GM23338 (cell line): ENCODE measurements around the gene IDE. TPM values are rescaled to one million over a fixed set of nuclear protein-coding genes. Genes with fewer than 3 reads are reported as not detected.

Source experiments
- ATAC-seq: fragments of 200-7000 bp; cut with Tn5 transposase; 3 replicates; pipeline ENCODE4 v1.9.1; 2020
- DNase-seq: peaks from one replicate; pipeline ENCODE4 v3.0.0-alpha.2; 2015; ENCODE audit warnings: low spot score
- H2AFZ ChIP-seq: fragments of 200-600 bp; sonication (generic); 2 replicates; pipeline ENCODE4 v1.8.0; 2016; ENCODE audit warnings: antibody characterized with exemption, mild to moderate bottlenecking, moderate library complexity
- H3F3A ChIP-seq: fragments of 200-600 bp; sonication (generic); replicated peaks from 2 replicates; pipeline ENCODE4 v1.8.0; 2017; ENCODE audit warnings: antibody characterized with exemption, mixed run types, low read depth
- H3K27ac ChIP-seq: fragments of 200-600 bp; sonication (generic); 2 replicates; pipeline ENCODE4 v1.6.1; 2016; ENCODE audit warnings: low read depth
- H3K27me3 ChIP-seq: fragments of 200-600 bp; sonication (generic); 2 replicates; pipeline ENCODE4 v1.8.0; 2016; ENCODE audit warnings: mild to moderate bottlenecking, mixed run types, moderate library complexity; ENCODE audit not compliant: insufficient read depth
- H3K36me3 ChIP-seq: fragments of 200-600 bp; sonication (generic); 2 replicates; pipeline ENCODE4 v1.8.0; 2016; ENCODE audit warnings: mild to moderate bottlenecking; ENCODE audit not compliant: insufficient read depth
- H3K4me1 ChIP-seq: fragments of 200-600 bp; sonication (generic); 2 replicates; pipeline ENCODE4 v1.8.0; 2016; ENCODE audit warnings: mild to moderate bottlenecking, moderate library complexity; ENCODE audit not compliant: insufficient read depth
- H3K4me2 ChIP-seq: fragments of 200-600 bp; sonication (generic); 2 replicates; pipeline ENCODE4 v1.7.1; 2017; ENCODE audit warnings: mixed run types
- H3K4me3 ChIP-seq: fragments of 200-600 bp; sonication (generic); 2 replicates; pipeline ENCODE4 v1.6.1; 2016; ENCODE audit warnings: mixed run types
- H3K79me2 ChIP-seq: fragments of 200-600 bp; sonication (generic); replicated peaks from 2 replicates; pipeline ENCODE4 v1.8.0; 2017; ENCODE audit warnings: mild to moderate bottlenecking; ENCODE audit not compliant: insufficient read depth
- H3K9me2 ChIP-seq: fragments of 200-600 bp; sonication (generic); 2 replicates; pipeline ENCODE4 v1.8.0; 2017; ENCODE audit not compliant: insufficient read depth
- H4K20me1 ChIP-seq: fragments of 200-600 bp; sonication (generic); replicated peaks from 2 replicates; pipeline ENCODE4 v1.8.0; 2017; ENCODE audit warnings: mild to moderate bottlenecking; ENCODE audit not compliant: insufficient read depth
- H3K27ac Mint-ChIP-seq: 2 replicates; pipeline ENCODE4 v1.8.0; 2020; ENCODE audit warnings: inconsistent platforms, mild to moderate bottlenecking, moderate library complexity, mixed read lengths
- H3K27me3 Mint-ChIP-seq: 3 replicates; pipeline ENCODE4 v1.8.0; 2022; ENCODE audit warnings: low read depth, mild to moderate bottlenecking, moderate library complexity, mixed read lengths, inconsistent platforms; ENCODE audit not compliant: insufficient read depth, poor library complexity
- H3K36me3 Mint-ChIP-seq: 3 replicates; pipeline ENCODE4 v1.8.0; 2021; ENCODE audit warnings: low read depth, mild to moderate bottlenecking, inconsistent platforms, moderate library complexity, mixed read lengths
- H3K4me1 Mint-ChIP-seq: 3 replicates; pipeline ENCODE4 v1.8.0; 2020; ENCODE audit warnings: mild to moderate bottlenecking, inconsistent platforms, mixed read lengths
- H3K4me3 Mint-ChIP-seq: 3 replicates; pipeline ENCODE4 v1.8.0; 2021; ENCODE audit warnings: moderate library complexity, mild to moderate bottlenecking, inconsistent platforms, mixed read lengths
- H3K9me3 Mint-ChIP-seq: 3 replicates; pipeline ENCODE4 v1.8.0; 2020; ENCODE audit warnings: moderate library complexity, mild to moderate bottlenecking, inconsistent platforms, mixed read lengths
- CREB1 ChIP-seq: fragments of 250-450 bp; sonication (Bioruptor Pico); IDR thresholded peaks from 2 replicates; pipeline ENCODE4 v1.5.0; 2020; ENCODE audit warnings: low read depth, mild to moderate bottlenecking, moderate library complexity
- CTCF ChIP-seq, 2 experiments: fragments of 200-600 bp in 1 of 2; sonication (generic) in 1 of 2; conservative IDR thresholded peaks; 2 replicates each; pipeline versions ENCODE4 v1.5.1 to v1.6.1; 2016 to 2017; ENCODE audit warnings: antibody characterized with exemption in 2 of 2, low read depth in 2 of 2, mild to moderate bottlenecking in 2 of 2, moderate library complexity in 1 of 2
- ETS1 ChIP-seq: IDR thresholded peaks from 2 replicates; pipeline ENCODE4 v1.6.1; 2016; ENCODE audit warnings: antibody characterized with exemption
- EZH2 ChIP-seq: fragments of 200-600 bp; sonication (generic); IDR thresholded peaks from one replicate; pipeline ENCODE4 v1.8.0; 2017; ENCODE audit warnings: antibody characterized with exemption, mild to moderate bottlenecking, low read depth; ENCODE audit not compliant: unreplicated experiment
- EZH2phosphoT487 ChIP-seq: fragments of 200-600 bp; sonication (generic); IDR thresholded peaks from one replicate; pipeline ENCODE4 v1.8.1; 2018; ENCODE audit warnings: antibody characterized with exemption; ENCODE audit not compliant: unreplicated experiment
- JUNB ChIP-seq: IDR thresholded peaks from one replicate; pipeline ENCODE4 v1.6.1; 2016; ENCODE audit warnings: antibody characterized with exemption; ENCODE audit not compliant: unreplicated experiment
- NANOG ChIP-seq: IDR thresholded peaks from 2 replicates; pipeline ENCODE4 v1.6.1; 2016; ENCODE audit warnings: antibody characterized with exemption, borderline replicate concordance
- POLR2AphosphoS5 ChIP-seq: IDR thresholded peaks from 2 replicates; pipeline ENCODE4 v1.6.1; 2016; ENCODE audit warnings: antibody characterized with exemption, low read depth
- STAT1 ChIP-seq: IDR thresholded peaks from one replicate; pipeline ENCODE4 v1.6.1; 2016; ENCODE audit warnings: antibody characterized with exemption; ENCODE audit not compliant: unreplicated experiment
- ZNF114 ChIP-seq: fragments of 250-450 bp; sonication (Bioruptor Pico); IDR thresholded peaks from 2 replicates; pipeline ENCODE4 v1.5.0; 2020; ENCODE audit warnings: mild to moderate bottlenecking, moderate library complexity
- ZNF331 ChIP-seq: fragments of 250-450 bp; sonication (Bioruptor Pico); IDR thresholded peaks from 2 replicates; pipeline ENCODE4 v1.5.0; 2020; ENCODE audit warnings: low read depth, mild to moderate bottlenecking, moderate library complexity
- polyA plus RNA-seq: library from polyadenylated mRNA; unstranded; fragments of >200 nt; fragmentation: Nextera tagmentation; extraction: Ambion mirVana; gene quantifications from 2 replicates; pipeline ENCODE4 v1.2.1, GENCODE V29; 2016
- total RNA-seq: library from RNA; depleted of rRNA; stranded (reverse); fragments of >200 nt; shearing (Covaris generic); gene quantifications from 2 replicates; pipeline ENCODE4 v1.2.3, GENCODE V29; 2014
- TF ChIP-seq, protein P1 (sequence below): fragments of 250-450 bp; sonication (Bioruptor Pico); IDR thresholded peaks from 2 replicates; pipeline ENCODE4 v1.5.0; 2020; ENCODE audit warnings: mild to moderate bottlenecking, moderate library complexity
- TF ChIP-seq, protein P2 (sequence below): IDR thresholded peaks from one replicate; pipeline ENCODE4 v1.6.1; 2018; ENCODE audit warnings: antibody characterized with exemption; ENCODE audit not compliant: unreplicated experiment

Gene IDE
- total and polyA plus RNA-seq, 2 experiments from 2014 or later = 12.9 to 36.3 TPM

DNA sequence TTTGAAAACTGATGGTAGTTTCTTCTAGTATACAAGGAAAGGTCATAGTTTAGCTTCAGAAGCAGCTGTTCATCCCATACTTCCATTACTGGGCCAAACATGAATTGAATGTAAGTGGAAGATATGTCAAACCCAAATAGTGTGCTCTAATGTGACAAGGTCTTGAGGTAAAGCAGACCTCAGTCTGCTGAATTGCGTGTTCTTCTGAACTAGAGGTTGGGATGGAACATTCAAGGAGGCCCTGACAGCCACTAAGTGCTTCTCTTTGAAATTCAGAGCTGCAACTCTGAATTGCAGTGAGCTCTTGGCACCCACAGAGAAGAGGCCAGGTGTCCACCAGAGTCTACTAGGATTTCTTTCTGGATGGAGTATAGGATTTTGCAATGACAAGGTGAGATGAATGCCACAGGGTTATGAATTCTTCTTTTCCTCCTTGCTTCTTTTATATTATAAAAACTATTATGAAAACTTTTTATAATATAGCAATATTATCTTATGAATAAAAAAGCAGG, 98.5 kb downstream of the IDE start:
- H3K27ac ChIP-seq = no peak overlapping the region
- Mint-ChIP-seq H3K4me3 (no peak overlapping the region), H3K27ac (no peak overlapping the region), H3K4me1 (peaks cover 7% of the 10 kb centered on the region; the same call in 2 of the 3 replicates), H3K27me3 (peaks cover 1% of the 10 kb centered on the region), H3K9me3 (no peaks in the 10 kb centered on the region), H3K36me3 (peaks cover 24% of the 10 kb centered on the region; the same call in 2 of the 3 replicates)
- no peaks in the 10 kb centered on the region for H3K4me1 ChIP-seq
- H3K9me2 ChIP-seq = no peaks in the 10 kb centered on the region
- no peaks in the 10 kb centered on the region; the same call in 1 of the 2 replicates for H4K20me1 ChIP-seq
- TF ChIP-seq EZH2phosphoT487 (no peak), NANOG (no peak), ETS1 (no peak), EZH2 (no peak), CTCF (conservative IDR thresholded peaks at IDR 0.05; ENCODE audit: low read depth in 2 of 2) (no peak), JUNB (no peak), ZNF114 (CRISPR knock-in tag) (no peak), STAT1 (no peak), CREB1 (no peak), POLR2AphosphoS5 (no peak), ZNF331 (CRISPR knock-in tag) (no peak)
- TF ChIP-seq, protein P1, sequence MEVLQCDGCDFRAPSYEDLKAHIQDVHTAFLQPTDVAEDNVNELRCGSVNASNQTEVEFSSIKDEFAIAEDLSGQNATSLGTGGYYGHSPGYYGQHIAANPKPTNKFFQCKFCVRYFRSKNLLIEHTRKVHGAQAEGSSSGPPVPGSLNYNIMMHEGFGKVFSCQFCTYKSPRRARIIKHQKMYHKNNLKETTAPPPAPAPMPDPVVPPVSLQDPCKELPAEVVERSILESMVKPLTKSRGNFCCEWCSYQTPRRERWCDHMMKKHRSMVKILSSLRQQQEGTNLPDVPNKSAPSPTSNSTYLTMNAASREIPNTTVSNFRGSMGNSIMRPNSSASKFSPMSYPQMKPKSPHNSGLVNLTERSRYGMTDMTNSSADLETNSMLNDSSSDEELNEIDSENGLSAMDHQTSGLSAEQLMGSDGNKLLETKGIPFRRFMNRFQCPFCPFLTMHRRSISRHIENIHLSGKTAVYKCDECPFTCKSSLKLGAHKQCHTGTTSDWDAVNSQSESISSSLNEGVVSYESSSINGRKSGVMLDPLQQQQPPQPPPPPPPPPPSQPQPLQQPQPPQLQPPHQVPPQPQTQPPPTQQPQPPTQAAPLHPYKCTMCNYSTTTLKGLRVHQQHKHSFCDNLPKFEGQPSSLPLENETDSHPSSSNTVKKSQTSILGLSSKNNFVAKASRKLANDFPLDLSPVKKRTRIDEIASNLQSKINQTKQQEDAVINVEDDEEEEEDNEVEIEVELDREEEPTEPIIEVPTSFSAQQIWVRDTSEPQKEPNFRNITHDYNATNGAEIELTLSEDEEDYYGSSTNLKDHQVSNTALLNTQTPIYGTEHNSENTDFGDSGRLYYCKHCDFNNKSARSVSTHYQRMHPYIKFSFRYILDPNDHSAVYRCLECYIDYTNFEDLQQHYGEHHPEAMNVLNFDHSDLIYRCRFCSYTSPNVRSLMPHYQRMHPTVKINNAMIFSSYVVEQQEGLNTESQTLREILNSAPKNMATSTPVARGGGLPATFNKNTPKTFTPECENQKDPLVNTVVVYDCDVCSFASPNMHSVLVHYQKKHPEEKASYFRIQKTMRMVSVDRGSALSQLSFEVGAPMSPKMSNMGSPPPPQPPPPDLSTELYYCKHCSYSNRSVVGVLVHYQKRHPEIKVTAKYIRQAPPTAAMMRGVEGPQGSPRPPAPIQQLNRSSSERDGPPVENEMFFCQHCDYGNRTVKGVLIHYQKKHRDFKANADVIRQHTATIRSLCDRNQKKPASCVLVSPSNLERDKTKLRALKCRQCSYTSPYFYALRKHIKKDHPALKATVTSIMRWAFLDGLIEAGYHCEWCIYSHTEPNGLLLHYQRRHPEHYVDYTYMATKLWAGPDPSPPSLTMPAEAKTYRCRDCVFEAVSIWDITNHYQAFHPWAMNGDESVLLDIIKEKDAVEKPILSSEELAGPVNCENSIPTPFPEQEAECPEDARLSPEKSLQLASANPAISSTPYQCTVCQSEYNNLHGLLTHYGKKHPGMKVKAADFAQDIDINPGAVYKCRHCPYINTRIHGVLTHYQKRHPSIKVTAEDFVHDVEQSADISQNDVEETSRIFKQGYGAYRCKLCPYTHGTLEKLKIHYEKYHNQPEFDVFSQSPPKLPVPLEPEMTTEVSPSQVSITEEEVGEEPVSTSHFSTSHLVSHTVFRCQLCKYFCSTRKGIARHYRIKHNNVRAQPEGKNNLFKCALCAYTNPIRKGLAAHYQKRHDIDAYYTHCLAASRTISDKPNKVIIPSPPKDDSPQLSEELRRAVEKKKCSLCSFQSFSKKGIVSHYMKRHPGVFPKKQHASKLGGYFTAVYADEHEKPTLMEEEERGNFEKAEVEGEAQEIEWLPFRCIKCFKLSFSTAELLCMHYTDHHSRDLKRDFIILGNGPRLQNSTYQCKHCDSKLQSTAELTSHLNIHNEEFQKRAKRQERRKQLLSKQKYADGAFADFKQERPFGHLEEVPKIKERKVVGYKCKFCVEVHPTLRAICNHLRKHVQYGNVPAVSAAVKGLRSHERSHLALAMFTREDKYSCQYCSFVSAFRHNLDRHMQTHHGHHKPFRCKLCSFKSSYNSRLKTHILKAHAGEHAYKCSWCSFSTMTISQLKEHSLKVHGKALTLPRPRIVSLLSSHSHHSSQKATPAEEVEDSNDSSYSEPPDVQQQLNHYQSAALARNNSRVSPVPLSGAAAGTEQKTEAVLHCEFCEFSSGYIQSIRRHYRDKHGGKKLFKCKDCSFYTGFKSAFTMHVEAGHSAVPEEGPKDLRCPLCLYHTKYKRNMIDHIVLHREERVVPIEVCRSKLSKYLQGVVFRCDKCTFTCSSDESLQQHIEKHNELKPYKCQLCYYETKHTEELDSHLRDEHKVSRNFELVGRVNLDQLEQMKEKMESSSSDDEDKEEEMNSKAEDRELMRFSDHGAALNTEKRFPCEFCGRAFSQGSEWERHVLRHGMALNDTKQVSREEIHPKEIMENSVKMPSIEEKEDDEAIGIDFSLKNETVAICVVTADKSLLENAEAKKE (CRISPR knock-in tag) = no peak
- TF ChIP-seq, protein P2, sequence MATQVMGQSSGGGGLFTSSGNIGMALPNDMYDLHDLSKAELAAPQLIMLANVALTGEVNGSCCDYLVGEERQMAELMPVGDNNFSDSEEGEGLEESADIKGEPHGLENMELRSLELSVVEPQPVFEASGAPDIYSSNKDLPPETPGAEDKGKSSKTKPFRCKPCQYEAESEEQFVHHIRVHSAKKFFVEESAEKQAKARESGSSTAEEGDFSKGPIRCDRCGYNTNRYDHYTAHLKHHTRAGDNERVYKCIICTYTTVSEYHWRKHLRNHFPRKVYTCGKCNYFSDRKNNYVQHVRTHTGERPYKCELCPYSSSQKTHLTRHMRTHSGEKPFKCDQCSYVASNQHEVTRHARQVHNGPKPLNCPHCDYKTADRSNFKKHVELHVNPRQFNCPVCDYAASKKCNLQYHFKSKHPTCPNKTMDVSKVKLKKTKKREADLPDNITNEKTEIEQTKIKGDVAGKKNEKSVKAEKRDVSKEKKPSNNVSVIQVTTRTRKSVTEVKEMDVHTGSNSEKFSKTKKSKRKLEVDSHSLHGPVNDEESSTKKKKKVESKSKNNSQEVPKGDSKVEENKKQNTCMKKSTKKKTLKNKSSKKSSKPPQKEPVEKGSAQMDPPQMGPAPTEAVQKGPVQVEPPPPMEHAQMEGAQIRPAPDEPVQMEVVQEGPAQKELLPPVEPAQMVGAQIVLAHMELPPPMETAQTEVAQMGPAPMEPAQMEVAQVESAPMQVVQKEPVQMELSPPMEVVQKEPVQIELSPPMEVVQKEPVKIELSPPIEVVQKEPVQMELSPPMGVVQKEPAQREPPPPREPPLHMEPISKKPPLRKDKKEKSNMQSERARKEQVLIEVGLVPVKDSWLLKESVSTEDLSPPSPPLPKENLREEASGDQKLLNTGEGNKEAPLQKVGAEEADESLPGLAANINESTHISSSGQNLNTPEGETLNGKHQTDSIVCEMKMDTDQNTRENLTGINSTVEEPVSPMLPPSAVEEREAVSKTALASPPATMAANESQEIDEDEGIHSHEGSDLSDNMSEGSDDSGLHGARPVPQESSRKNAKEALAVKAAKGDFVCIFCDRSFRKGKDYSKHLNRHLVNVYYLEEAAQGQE = no peak
- no peaks in the 10 kb centered on the region for H3K27me3 ChIP-seq
- DNase-seq (no peak), ATAC-seq (no peak)
- H3K4me2 ChIP-seq = no peak overlapping the region
- no peaks in the 10 kb centered on the region for H3F3A ChIP-seq
- H2AFZ ChIP-seq = no peak overlapping the region
- peaks cover 10% of the 10 kb centered on the region; the same call in 1 of the 2 replicates for H3K36me3 ChIP-seq
- no peaks in the 10 kb centered on the region for H3K79me2 ChIP-seq
- no peak overlapping the region for H3K4me3 ChIP-seq
